Measurements from ENCODE around the gene FOXJ1. TPM values are rescaled to one million over a fixed set of nuclear protein-coding genes. Genes with fewer than 3 reads are reported as not detected.

The FOXJ1 gene
- total and polyA plus RNA-seq, 2 of the 13 experiments (the other 11 are each of a cell fraction or from before 2014, with no cell fraction given): 0.98 to 1.6 TPM

- TF ChIP-seq DMTF1 (CRISPR knock-in tag; IDR thresholded peaks at IDR 0.05) (no peak), NPAS2 (CRISPR knock-in tag; IDR thresholded peaks at IDR 0.05; ENCODE audit: borderline replicate concordance) (peak; percentile 81; the same call in 1 of the 2 replicates), NFYC (CRISPR knock-in tag; IDR thresholded peaks at IDR 0.05) (peak; percentile 46; the same call in 1 of the 2 replicates), FOXK2 (IDR thresholded peaks at IDR 0.05) (no peak), RFXANK (CRISPR knock-in tag; IDR thresholded peaks at IDR 0.05) (no peak), AFF4 (CRISPR knock-in tag; IDR thresholded peaks at IDR 0.05) (0 out of 2 replicates have a peak, but pooled peaks have one; percentile 68), ZNF7 (CRISPR knock-in tag; IDR thresholded peaks at IDR 0.05) (no peak), REST (IDR thresholded peaks at IDR 0.05; ENCODE audit: borderline replicate concordance in 1 of 2, low read depth in 1 of 2, low read length in 2 of 2) (0 out of 4 replicates have a peak, but pooled peaks of 1 of the 2 experiments have one; percentile 27), JARID2 (CRISPR knock-in tag; IDR thresholded peaks at IDR 0.05; ENCODE audit: insufficient replicate concordance) (no peak), ZIK1 (CRISPR knock-in tag; IDR thresholded peaks at IDR 0.05; ENCODE audit: borderline replicate concordance, low read depth) (peak; percentile 72; the same call in 1 of the 2 replicates), RXRA (CRISPR knock-in tag; IDR thresholded peaks at IDR 0.05) (peak; percentile 87), ZNF629 (CRISPR knock-in tag; conservative IDR thresholded peaks at IDR 0.05) (peak; percentile 10; the same call in 1 of the 2 replicates), HMG20A (CRISPR knock-in tag; IDR thresholded peaks at IDR 0.05; ENCODE audit: borderline replicate concordance) (no peak; the same call in none of the 2 replicates), ZNF724P (CRISPR knock-in tag; IDR thresholded peaks at IDR 0.05; ENCODE audit: borderline replicate concordance) (no peak; the same call in 1 of the 2 replicates), YY1 (IDR thresholded peaks at IDR 0.05; ENCODE audit: insufficient read depth, insufficient replicate concordance, low read depth, low read length) (peak; percentile 27), SNAI1 (CRISPR knock-in tag; IDR thresholded peaks at IDR 0.05; ENCODE audit: borderline replicate concordance) (no peak), ZFP91 (CRISPR knock-in tag; IDR thresholded peaks at IDR 0.05; ENCODE audit: borderline replicate concordance) (peak; percentile 88; the same call in 1 of the 2 replicates), ZNF776 (CRISPR knock-in tag; IDR thresholded peaks at IDR 0.05) (peak; percentile 25)
Measured at GRCh38 chr17:76138234-76138895, 2.7 kb downstream of the FOXJ1 start (continued).
